Activated CD8-positive, alpha-beta memory T cell treated with anti-CD3 and anti-CD28 coated beads for 1 hour (primary cell): ENCODE data around the gene S100A7.
"Not testable (repeated sequence)": the region's sequence is repeated elsewhere in the genome, so short reads cannot be mapped to it uniquely, and the experiment has no call there.

Source experiments
- DNase-seq, 2 donors: peaks; one replicate each; pipeline ENCODE4 v3.0.0-alpha.2; 2020; ENCODE audit warnings: low read depth in 1 of 2; ENCODE audit errors: extremely low read depth in 1 of 2

The S100A7 gene

GRCh38 chr1:153431928-153432327, 28.5 kb downstream of the S100A7 start:
- no peak for DNase-seq

- DNase-seq, result no peak
Observed at GRCh38 chr1:153431427-153431826, 29.0 kb downstream of the S100A7 start.

- no peak for DNase-seq
Observed at GRCh38 chr1:153431002-153431401, 29.4 kb downstream of the S100A7 start.

- no peak for DNase-seq
Observed at GRCh38 chr1:153430561-153430960, 29.9 kb downstream of the S100A7 start.

GRCh38 chr1:153430166-153430553, 30.3 kb downstream of the S100A7 start:
- no peak for DNase-seq

GRCh38 chr1:153429266-153430165, 30.9 kb downstream of the S100A7 start:
- DNase-seq, result no peak

- DNase-seq, result no peak
Observed at GRCh38 chr1:153428791-153429190, 31.7 kb downstream of the S100A7 start.

GRCh38 chr1:153428073-153428638, 32.3 kb downstream of the S100A7 start:
- no peak for DNase-seq

GRCh38 chr1:153426809-153427208, 33.6 kb downstream of the S100A7 start:
- DNase-seq, result no peak

GRCh38 chr1:153422450-153423068, 37.9 kb downstream of the S100A7 start:
- peak; percentile 23 to 58 for DNase-seq

- no peak for DNase-seq
Observed at GRCh38 chr1:153420306-153420705, 40.1 kb downstream of the S100A7 start.

- not testable (repeated sequence) for DNase-seq
Observed at GRCh38 chr1:153419436-153419793, 41.0 kb downstream of the S100A7 start.

GRCh38 chr1:153418758-153419435, 41.6 kb downstream of the S100A7 start:
- not testable (repeated sequence) for DNase-seq

- no peak for DNase-seq
Observed at GRCh38 chr1:153417136-153417888, 43.1 kb downstream of the S100A7 start.

- DNase-seq, result no peak
Observed at GRCh38 chr1:153415850-153416570, 44.4 kb downstream of the S100A7 start, which contains the start of gene S100A7A. S100A7A (plus strand) TSS chr1:153416520; CDS start chr1:153418083, 1,563 bp downstream.

GRCh38 chr1:153413961-153414360, 46.5 kb downstream of the S100A7 start:
- not testable (repeated sequence) for DNase-seq
